Nucleus accumbens (tissue), 56 donors: Measurements from ENCODE around the gene SIN3B.
A peak's percentile ranks its signal among the peaks of the same experiment; 100 is the strongest.

Source experiments
- DNase-seq, 56 donors: peaks; one replicate each; lab custom pipeline; 2025; lab: John Stamatoyannopoulos, UW

The SIN3B gene

GRCh38 chr19:16886305-16886880 is 57.2 kb downstream of the SIN3B start:
- no peak for DNase-seq

GRCh38 chr19:16887353-16888265 is 58.4 kb downstream of the SIN3B start:
- DNase-seq: no peak

- DNase-seq: no peak
Observed at GRCh38 chr19:16888629-16889365, 59.6 kb downstream of the SIN3B start, which contains the start of gene F2RL3. TSS of gene F2RL3 (plus strand) at chr19:16888999. CDS start at chr19:16889190, 191 bp downstream.

- no peak for DNase-seq
Observed at GRCh38 chr19:16889366-16889882, 60.2 kb downstream of the SIN3B start.

GRCh38 chr19:16889883-16890460 is 60.8 kb downstream of the SIN3B start:
- peak in 1 of 56 donors; percentile 13 for DNase-seq

- DNase-seq: no peak
Observed at GRCh38 chr19:16890461-16891184, 61.4 kb downstream of the SIN3B start.

GRCh38 chr19:16891696-16892382 is 62.6 kb downstream of the SIN3B start:
- DNase-seq: no peak

- DNase-seq: no peak
Observed at GRCh38 chr19:16892436-16892835, 63.2 kb downstream of the SIN3B start.

GRCh38 chr19:16892868-16893685 is 63.9 kb downstream of the SIN3B start:
- DNase-seq: no peak

- no peak for DNase-seq
Observed at GRCh38 chr19:16893686-16893989, 64.4 kb downstream of the SIN3B start.

- DNase-seq: no peak
Observed at GRCh38 chr19:16894080-16894479, 64.9 kb downstream of the SIN3B start.

GRCh38 chr19:16895467-16896145 is 66.4 kb downstream of the SIN3B start:
- peak in 4 of 56 donors; percentile 1 to 23 (median 8) for DNase-seq

- no peak for DNase-seq
Observed at GRCh38 chr19:16896146-16897028, 67.2 kb downstream of the SIN3B start.

GRCh38 chr19:16897029-16897855 is 68.0 kb downstream of the SIN3B start:
- peak in 47 of 56 donors; percentile 4 to 84 (median 53) for DNase-seq

GRCh38 chr19:16897856-16898161 is 68.6 kb downstream of the SIN3B start:
- no peak for DNase-seq

GRCh38 chr19:16898361-16899015 is 69.3 kb downstream of the SIN3B start:
- no peak for DNase-seq
